Measurements from ENCODE around the gene C13orf46. TPM values are rescaled to one million over a fixed set of nuclear protein-coding genes. Genes with fewer than 3 reads are reported as not detected.

Gene C13orf46
- polyA plus RNA-seq, 12 donors, result 0.15 to 0.58 (median 0.36) TPM; not detected in 2

GRCh38 chr13:113907635-113908617, 66.0 kb downstream of the C13orf46 start:
- no peak for DNase-seq

GRCh38 chr13:113906571-113906970, 67.3 kb downstream of the C13orf46 start:
- DNase-seq, result no peak

- no peak for DNase-seq
Observed at GRCh38 chr13:113905942-113906341, 67.9 kb downstream of the C13orf46 start.

- DNase-seq, result no peak
Observed at GRCh38 chr13:113905018-113905417, 68.9 kb downstream of the C13orf46 start.

GRCh38 chr13:113904411-113904810, 69.5 kb downstream of the C13orf46 start:
- DNase-seq, result no peak

- no peak for DNase-seq
Observed at GRCh38 chr13:113903912-113904311, 70.0 kb downstream of the C13orf46 start.

Other genes with a start within 250 kb of the C13orf46 start
- 10 to 100 TPM in 1 of 12 donors, 1 to 10 TPM in 9, not detected in 2; 4.6 to 12.2 (median 6.0) TPM for gene TMEM255B, start 214.8 kb downstream of the C13orf46 start, polyA plus RNA-seq (ENCODE audit: insufficient read length in 12 of 12)
- gene GAS6, start 110.0 kb downstream of the C13orf46 start, polyA plus RNA-seq (ENCODE audit: insufficient read length in 12 of 12), result 10 to 100 TPM in 11 of 12 donors, not detected in 1; 20.9 to 61.4 (median 31.5) TPM
- 10 to 100 TPM in 10 of 12 donors, 1 to 10 TPM in 1, not detected in 1; 8.9 to 23.0 (median 20.0) TPM for gene RASA3, start 158.5 kb upstream of the C13orf46 start, polyA plus RNA-seq (ENCODE audit: insufficient read length in 12 of 12)
- not detected for gene CFAP97D2, start 205.2 kb upstream of the C13orf46 start, polyA plus RNA-seq (ENCODE audit: insufficient read length in 12 of 12)

Measured in muscle of arm (tissue), 12 donors.